HG03565 (cell line): ENCODE measurements around the gene RABL6.
A peak's percentile ranks its signal among the peaks of the same experiment; 100 is the strongest.
"Not testable (repeated sequence)": the region's sequence is repeated elsewhere in the genome, so short reads cannot be mapped to it uniquely, and the experiment has no call there.

ENCODE experiments used
- ATAC-seq: cut with Tn5 transposase; IDR thresholded peaks from one replicate; pipeline ENCODE4 v1.9.1; 2021; ENCODE audit warnings: mild to moderate bottlenecking, moderate library complexity; ENCODE audit not compliant: unreplicated experiment

Gene RABL6

GRCh38 chr9:136869611-136870010 is 61.9 kb downstream of the RABL6 start:
- ATAC-seq = not testable (repeated sequence)

GRCh38 chr9:136875155-136875554 is 67.4 kb downstream of the RABL6 start:
- ATAC-seq = no peak

GRCh38 chr9:136876476-136876875 is 68.7 kb downstream of the RABL6 start:
- ATAC-seq = no peak

- ATAC-seq = no peak
Measured at GRCh38 chr9:136880651-136881050, 72.9 kb downstream of the RABL6 start.

- ATAC-seq = no peak
Measured at GRCh38 chr9:136881691-136882108, 74.0 kb downstream of the RABL6 start.

- no peak for ATAC-seq
Measured at GRCh38 chr9:136882109-136882946, 74.6 kb downstream of the RABL6 start.

GRCh38 chr9:136882947-136883283 is 75.2 kb downstream of the RABL6 start:
- not testable (repeated sequence) for ATAC-seq

GRCh38 chr9:136883670-136884069 is 75.9 kb downstream of the RABL6 start:
- not testable (repeated sequence) for ATAC-seq

GRCh38 chr9:136885950-136886578 is 78.3 kb downstream of the RABL6 start, which contains the start of gene TRAF2:
Gene TRAF2 (plus strand): TSS chr9:136886516. CDS start chr9:136898741, 12,225 bp downstream.
- peak; percentile 75 for ATAC-seq

GRCh38 chr9:136886610-136887597 is 79.2 kb downstream of the RABL6 start:
- ATAC-seq = peak; percentile 24

GRCh38 chr9:136888454-136888853 is 80.7 kb downstream of the RABL6 start:
- ATAC-seq = no peak

GRCh38 chr9:136889858-136890257 is 82.1 kb downstream of the RABL6 start:
- ATAC-seq = no peak

GRCh38 chr9:136890661-136891060 is 82.9 kb downstream of the RABL6 start:
- no peak for ATAC-seq
